Nephron progenitor cell (in vitro differentiated cells): Measurements from ENCODE around the gene CREG2.
A peak's percentile ranks its signal among the peaks of the same experiment; 100 is the strongest.

Experiments used
- DNase-seq: peaks from one replicate; pipeline ENCODE4 v3.0.0; 2021
- H3K27ac Mint-ChIP-seq: 2 replicates; pipeline ENCODE4 v1.8.0; 2021; ENCODE audit warnings: mild to moderate bottlenecking, moderate library complexity, mixed read lengths
- H3K27me3 Mint-ChIP-seq: 2 replicates; pipeline ENCODE4 v1.8.0; 2021; ENCODE audit warnings: mild to moderate bottlenecking, low read depth, mixed read lengths; ENCODE audit not compliant: poor library complexity
- H3K36me3 Mint-ChIP-seq: 2 replicates; pipeline ENCODE4 v1.8.0; 2021; ENCODE audit warnings: low read depth, mixed read lengths
- H3K4me1 Mint-ChIP-seq: 2 replicates; pipeline ENCODE4 v1.8.0; 2021; ENCODE audit warnings: mixed read lengths
- H3K4me3 Mint-ChIP-seq: 2 replicates; pipeline ENCODE4 v1.8.0; 2021; ENCODE audit warnings: mild to moderate bottlenecking, moderate library complexity, mixed read lengths
- H3K9me3 Mint-ChIP-seq: 2 replicates; pipeline ENCODE4 v1.8.0; 2021; ENCODE audit warnings: mild to moderate bottlenecking, moderate library complexity, mixed read lengths
- TF ChIP-seq, protein P1 (sequence below): fragments of 200-600 bp; sonication (generic); IDR thresholded peaks from 2 replicates; pipeline ENCODE4 v1.5.0; 2021; ENCODE audit warnings: antibody characterized with exemption

Gene CREG2

DNA sequence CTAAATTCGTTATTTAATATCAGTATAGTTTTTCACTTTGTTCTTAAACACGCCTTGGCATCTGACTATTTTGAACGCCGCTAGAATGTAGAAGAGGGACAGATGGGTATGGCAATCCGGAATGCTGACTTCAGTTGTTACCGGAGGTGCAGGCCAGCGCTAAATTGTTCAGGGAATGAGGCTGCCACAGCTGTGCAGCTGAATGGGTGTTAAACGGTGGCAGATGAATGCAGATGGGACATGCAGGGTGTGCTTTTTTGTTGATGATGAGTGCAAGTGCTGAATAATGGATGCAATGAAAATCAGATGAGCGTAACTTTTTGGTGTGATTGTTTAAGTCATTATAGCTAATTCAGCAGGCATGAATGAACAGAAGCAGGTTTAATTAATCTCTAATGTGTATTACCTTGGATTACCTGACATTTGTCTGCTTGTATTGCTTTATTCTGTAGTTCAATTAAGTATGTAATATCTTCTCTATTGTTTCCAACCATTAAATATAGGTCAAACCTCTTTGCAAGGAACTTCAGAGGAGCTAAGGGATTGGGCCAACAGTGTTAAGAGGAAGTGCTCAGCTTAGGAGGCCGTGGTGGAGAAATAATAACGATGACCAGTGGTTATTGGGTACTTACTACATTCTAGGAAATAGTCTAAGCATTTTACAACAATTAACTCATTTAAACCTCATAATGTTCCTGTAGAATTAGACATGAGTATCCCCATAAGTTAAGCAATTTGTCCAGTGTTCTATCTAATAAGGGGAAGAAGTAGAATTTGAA, 11.9 kb upstream of the CREG2 start:
- H3K27ac Mint-ChIP-seq: peak overlapping the region; percentile 52
- H3K27me3 Mint-ChIP-seq: peaks cover 12% of the 10 kb centered on the region
- H3K4me1 Mint-ChIP-seq: peaks cover 35% of the 10 kb centered on the region
- no peak overlapping the region for H3K4me3 Mint-ChIP-seq
- DNase-seq: no peak
- H3K9me3 Mint-ChIP-seq: no peaks in the 10 kb centered on the region
- TF ChIP-seq, protein P1, sequence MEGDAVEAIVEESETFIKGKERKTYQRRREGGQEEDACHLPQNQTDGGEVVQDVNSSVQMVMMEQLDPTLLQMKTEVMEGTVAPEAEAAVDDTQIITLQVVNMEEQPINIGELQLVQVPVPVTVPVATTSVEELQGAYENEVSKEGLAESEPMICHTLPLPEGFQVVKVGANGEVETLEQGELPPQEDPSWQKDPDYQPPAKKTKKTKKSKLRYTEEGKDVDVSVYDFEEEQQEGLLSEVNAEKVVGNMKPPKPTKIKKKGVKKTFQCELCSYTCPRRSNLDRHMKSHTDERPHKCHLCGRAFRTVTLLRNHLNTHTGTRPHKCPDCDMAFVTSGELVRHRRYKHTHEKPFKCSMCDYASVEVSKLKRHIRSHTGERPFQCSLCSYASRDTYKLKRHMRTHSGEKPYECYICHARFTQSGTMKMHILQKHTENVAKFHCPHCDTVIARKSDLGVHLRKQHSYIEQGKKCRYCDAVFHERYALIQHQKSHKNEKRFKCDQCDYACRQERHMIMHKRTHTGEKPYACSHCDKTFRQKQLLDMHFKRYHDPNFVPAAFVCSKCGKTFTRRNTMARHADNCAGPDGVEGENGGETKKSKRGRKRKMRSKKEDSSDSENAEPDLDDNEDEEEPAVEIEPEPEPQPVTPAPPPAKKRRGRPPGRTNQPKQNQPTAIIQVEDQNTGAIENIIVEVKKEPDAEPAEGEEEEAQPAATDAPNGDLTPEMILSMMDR: no peak
- no peaks in the 10 kb centered on the region for H3K36me3 Mint-ChIP-seq

DNA sequence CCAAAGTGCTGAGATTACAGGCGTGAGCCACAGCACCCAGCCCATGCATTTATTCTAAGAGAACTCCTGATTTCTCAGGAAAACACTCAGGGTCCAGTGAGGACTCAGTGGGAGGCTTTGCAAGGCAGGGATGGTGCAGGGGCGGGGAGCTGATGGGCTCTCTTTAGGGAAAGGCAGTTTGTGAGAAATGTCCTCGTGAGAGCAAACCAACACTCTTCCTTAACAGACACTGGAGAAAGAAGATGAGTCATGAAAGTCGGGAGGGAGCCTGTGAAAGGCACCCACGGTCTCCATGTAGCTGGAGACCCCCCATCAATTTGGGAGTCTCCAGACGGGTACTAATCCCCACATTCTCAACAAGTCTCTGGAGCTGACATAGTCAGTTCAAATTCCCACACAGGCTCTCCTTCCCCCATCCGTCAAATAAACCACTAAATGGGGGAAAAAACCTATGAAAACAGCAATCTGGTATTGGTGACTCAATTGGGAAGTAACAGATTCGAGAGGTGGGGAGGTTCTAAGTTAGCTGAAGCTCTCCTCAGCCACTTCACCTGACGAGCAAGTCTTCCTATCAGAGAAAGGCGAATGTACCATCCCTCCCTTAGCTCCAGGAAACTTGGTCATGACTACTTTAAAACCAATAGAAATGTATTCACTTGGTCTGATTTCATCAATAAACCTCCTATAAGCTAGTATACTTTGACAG, 11.0 kb upstream of the CREG2 start:
- peaks cover 17% of the 10 kb centered on the region for H3K27me3 Mint-ChIP-seq
- TF ChIP-seq, protein P1: no peak

DNA sequence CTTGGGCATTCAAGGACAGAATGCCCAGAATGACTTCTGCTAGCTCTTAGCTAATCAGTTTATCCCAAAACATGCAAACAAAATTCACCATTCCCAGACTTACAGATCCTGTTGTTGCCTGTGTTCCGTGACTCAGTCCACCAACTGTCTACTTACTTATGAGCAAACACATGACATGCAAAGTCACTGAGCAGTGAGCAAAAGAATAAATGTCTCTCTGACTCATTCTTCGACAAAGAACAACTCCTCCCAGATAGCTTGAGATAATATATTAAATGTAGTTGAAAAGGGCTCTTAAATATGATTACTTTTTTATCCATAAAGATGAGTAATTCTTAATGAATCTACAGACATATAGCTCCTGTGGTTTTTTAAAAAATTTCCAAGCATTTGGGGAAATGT, 9.0 kb upstream of the CREG2 start:
- Mint-ChIP-seq H3K4me1 (peaks cover 23% of the 10 kb centered on the region), H3K36me3 (no peaks in the 10 kb centered on the region), H3K9me3 (no peaks in the 10 kb centered on the region), H3K27ac (no peak overlapping the region), H3K4me3 (no peak overlapping the region), H3K27me3 (peaks cover 27% of the 10 kb centered on the region)
- TF ChIP-seq, protein P1: no peak
- no peak for DNase-seq

More for the DNA sequence above, 11.0 kb upstream of the CREG2 start:
- Mint-ChIP-seq H3K4me3 (no peak overlapping the region), H3K36me3 (no peaks in the 10 kb centered on the region), H3K9me3 (no peaks in the 10 kb centered on the region), H3K4me1 (peaks cover 28% of the 10 kb centered on the region), H3K27ac (no peak overlapping the region)
- no peak for DNase-seq

DNA sequence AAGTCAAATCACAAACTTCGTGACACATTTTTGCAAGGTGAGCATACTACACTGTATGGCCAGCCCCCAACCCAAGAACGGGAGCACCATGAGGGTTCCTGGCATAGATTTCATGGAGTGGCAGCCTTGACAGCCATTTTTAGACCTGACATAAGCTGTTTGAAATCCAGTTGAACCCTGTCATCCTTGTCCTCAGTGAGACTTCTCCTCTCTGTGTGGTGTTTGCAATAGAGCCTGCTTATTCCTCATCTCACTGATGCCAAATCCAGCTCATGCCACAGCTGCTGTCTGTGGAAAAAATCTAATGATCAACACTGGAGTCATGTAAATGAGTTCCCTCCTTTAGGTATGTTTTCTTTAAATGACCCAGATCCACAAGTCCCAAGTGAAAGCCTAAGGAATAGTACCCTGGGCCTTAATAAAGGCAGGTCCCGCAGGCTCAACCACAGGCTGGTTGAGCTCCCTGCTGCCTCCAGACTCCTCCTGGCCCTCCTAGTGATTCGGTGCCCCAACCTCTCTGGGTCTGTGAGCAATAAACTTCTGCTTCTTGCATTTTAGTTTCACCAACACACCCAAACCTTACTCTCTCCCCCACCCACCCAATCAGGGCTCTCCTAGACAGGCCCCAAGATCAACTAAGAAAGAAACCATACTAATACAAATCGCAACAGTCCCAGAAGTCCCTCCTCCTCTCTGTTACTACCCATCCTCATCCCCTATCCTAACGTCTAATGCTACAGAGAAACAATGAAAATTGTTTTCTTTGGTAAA, 8.4 kb upstream of the CREG2 start:
- H3K27ac Mint-ChIP-seq: no peak overlapping the region
- no peaks in the 10 kb centered on the region for H3K36me3 Mint-ChIP-seq
- no peaks in the 10 kb centered on the region for H3K9me3 Mint-ChIP-seq
- H3K4me3 Mint-ChIP-seq: no peak overlapping the region
- TF ChIP-seq, protein P1: no peak
- DNase-seq: no peak
- H3K27me3 Mint-ChIP-seq: peaks cover 28% of the 10 kb centered on the region
- peaks cover 18% of the 10 kb centered on the region for H3K4me1 Mint-ChIP-seq

DNA sequence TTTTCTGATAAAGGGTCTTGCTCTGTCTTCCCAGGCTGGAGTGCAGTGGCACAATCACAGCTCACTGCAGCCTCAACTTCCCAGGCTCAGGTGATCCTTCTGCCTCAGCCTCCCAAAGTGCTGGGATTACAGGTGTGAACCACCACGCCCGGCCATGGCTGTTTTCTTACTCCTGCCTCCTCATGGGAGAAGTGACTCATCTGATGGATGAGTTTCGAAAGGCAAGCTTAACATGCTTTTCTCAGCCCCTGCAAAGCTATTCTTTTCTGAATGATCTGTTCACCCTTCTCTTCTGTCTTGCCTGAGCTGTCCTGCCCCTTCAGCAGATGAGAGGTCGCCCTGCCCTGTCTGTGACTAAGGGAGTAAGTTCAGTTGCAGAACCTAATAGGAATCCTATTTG, 929 bp upstream of the CREG2 start:
- TF ChIP-seq, protein P1: no peak
- no peaks in the 10 kb centered on the region for H3K36me3 Mint-ChIP-seq
- DNase-seq: no peak
- peak overlapping the region; percentile 52 for H3K4me3 Mint-ChIP-seq
- H3K4me1 Mint-ChIP-seq: peaks cover 10% of the 10 kb centered on the region
- no peaks in the 10 kb centered on the region for H3K9me3 Mint-ChIP-seq
- H3K27me3 Mint-ChIP-seq: peaks cover 80% of the 10 kb centered on the region
- H3K27ac Mint-ChIP-seq: no peak overlapping the region
